H9 (cell line): ENCODE measurements around the gene PIN4. TPM values are rescaled to one million over a fixed set of nuclear protein-coding genes. Genes with fewer than 3 reads are reported as not detected.

Source experiments
- DNase-seq: peaks from one replicate; pipeline ENCODE4 v3.0.0-alpha.2; 2017
- H2AFZ ChIP-seq: one replicate; pipeline ENCODE4 v1.6.1; 2013; ENCODE audit warnings: mild to moderate bottlenecking, low read length, control low read depth, moderate library complexity
- H2AK5ac ChIP-seq: 2 replicates; pipeline ENCODE4 v1.6.1; 2013; ENCODE audit warnings: low read length, control low read depth, mixed read lengths; ENCODE audit not compliant: insufficient read length
- H2BK120ac ChIP-seq: one replicate; pipeline ENCODE4 v1.6.1; 2013; ENCODE audit warnings: low read depth, mild to moderate bottlenecking, low read length, control low read depth, inconsistent platforms; ENCODE audit not compliant: poor library complexity, severe bottlenecking
- H2BK12ac ChIP-seq: 2 replicates; pipeline ENCODE4 v1.6.1; 2013; ENCODE audit warnings: low read length, control low read depth, mixed read lengths, low read depth; ENCODE audit not compliant: insufficient read length
- H2BK15ac ChIP-seq: 2 replicates; pipeline ENCODE4 v1.6.1; 2013; ENCODE audit warnings: low read depth, low read length, control low read depth
- H2BK20ac ChIP-seq: one replicate; pipeline ENCODE4 v1.6.1; 2013; ENCODE audit warnings: low read depth, mild to moderate bottlenecking, low read length, control low read depth, inconsistent platforms; ENCODE audit not compliant: poor library complexity, severe bottlenecking
- H2BK5ac ChIP-seq: 2 replicates; pipeline ENCODE4 v1.6.1; 2013; ENCODE audit warnings: low read length, control low read depth, mixed read lengths; ENCODE audit not compliant: insufficient read length
- H3K14ac ChIP-seq: 2 replicates; pipeline ENCODE4 v1.6.1; 2013; ENCODE audit warnings: low read length, control low read depth; ENCODE audit not compliant: insufficient read depth
- H3K18ac ChIP-seq: 2 replicates; pipeline ENCODE4 v1.6.1; 2013; ENCODE audit warnings: low read depth, mild to moderate bottlenecking, mixed read lengths, low read length, control low read depth; ENCODE audit not compliant: insufficient read length
- H3K23ac ChIP-seq: 2 replicates; pipeline ENCODE4 v1.6.1; 2013; ENCODE audit warnings: low read length, control low read depth, mixed read lengths, low read depth; ENCODE audit not compliant: insufficient read length
- H3K23me2 ChIP-seq: 2 replicates; pipeline ENCODE4 v1.6.1; 2013; ENCODE audit warnings: low read depth, mild to moderate bottlenecking, mixed read lengths, low read length, control low read depth; ENCODE audit not compliant: insufficient read length, poor library complexity, severe bottlenecking
- H3K27ac ChIP-seq: 2 replicates; pipeline ENCODE4 v1.5.1; 2013; ENCODE audit warnings: low read length, control low read depth, mixed read lengths, low read depth; ENCODE audit not compliant: insufficient read length
- H3K27me3 ChIP-seq: 2 replicates; pipeline ENCODE4 v1.6.1; 2013; ENCODE audit warnings: low read length, control low read depth, inconsistent platforms; ENCODE audit not compliant: insufficient read depth
- H3K4ac ChIP-seq: 2 replicates; pipeline ENCODE4 v1.6.1; 2013; ENCODE audit warnings: low read depth, mild to moderate bottlenecking, control low read depth, inconsistent platforms, low read length, moderate library complexity
- H3K4me1 ChIP-seq: 2 replicates; pipeline ENCODE4 v1.6.1; 2013; ENCODE audit warnings: low read length, control low read depth, inconsistent platforms; ENCODE audit not compliant: insufficient read depth
- H3K4me2 ChIP-seq: 2 replicates; pipeline ENCODE4 v1.6.1; 2013; ENCODE audit warnings: low read length, control low read depth, mixed read lengths; ENCODE audit not compliant: insufficient read length, insufficient read depth
- H3K56ac ChIP-seq: 2 replicates; pipeline ENCODE4 v1.6.1; 2013; ENCODE audit warnings: low read depth, mild to moderate bottlenecking, mixed read lengths, low read length, control low read depth; ENCODE audit not compliant: insufficient read length
- H3K79me1 ChIP-seq: 2 replicates; pipeline ENCODE4 v1.6.1; 2013; ENCODE audit warnings: low read depth, mild to moderate bottlenecking, moderate library complexity, low read length, control low read depth, inconsistent platforms; ENCODE audit not compliant: insufficient read depth, poor library complexity, severe bottlenecking
- H3K79me2 ChIP-seq: 2 replicates; pipeline ENCODE4 v1.6.1; 2013; ENCODE audit warnings: low read length, control low read depth, inconsistent platforms; ENCODE audit not compliant: insufficient read depth
- H3K9ac ChIP-seq: 2 replicates; pipeline ENCODE4 v1.6.1; 2013; ENCODE audit warnings: low read length, control low read depth, mixed read lengths; ENCODE audit not compliant: insufficient read length; ENCODE audit errors: extremely low read depth
- H3K9me3 ChIP-seq: one replicate; pipeline ENCODE4 v1.6.1; 2013; ENCODE audit warnings: low read depth, low read length, inconsistent platforms; ENCODE audit not compliant: control insufficient read depth
- H3T11ph ChIP-seq: one replicate; pipeline ENCODE4 v1.6.1; 2013; ENCODE audit warnings: mild to moderate bottlenecking, low read length, control low read depth, inconsistent platforms
- H4K20me1 ChIP-seq: one replicate; pipeline ENCODE4 v1.6.1; 2013; ENCODE audit not compliant: control insufficient read depth, insufficient read length, insufficient read depth
- H4K5ac ChIP-seq: 2 replicates; pipeline ENCODE4 v1.6.1; 2013; ENCODE audit warnings: low read depth, mild to moderate bottlenecking, mixed read lengths, low read length, control low read depth; ENCODE audit not compliant: insufficient read length
- H4K8ac ChIP-seq: replicated peaks from 2 replicates; pipeline ENCODE4 v1.6.1; 2013; ENCODE audit warnings: low read length, control low read depth, mixed read lengths, low read depth; ENCODE audit not compliant: insufficient read length
- H4K91ac ChIP-seq: 2 replicates; pipeline ENCODE4 v1.6.1; 2013; ENCODE audit warnings: low read depth, mild to moderate bottlenecking, moderate library complexity, mixed read lengths, low read length, control low read depth; ENCODE audit not compliant: insufficient read length
- H3K27ac Mint-ChIP-seq, 3 experiments: 2 replicates in 2 of 3; 3 replicates in 1 of 3; pipeline ENCODE4 v1.8.0; 2020 to 2021; ENCODE audit warnings: mixed read lengths in 3 of 3, mild to moderate bottlenecking in 1 of 3, moderate library complexity in 1 of 3
- H3K27me3 Mint-ChIP-seq: 2 replicates; pipeline ENCODE4 v1.8.0; 2021; ENCODE audit warnings: low read depth, mild to moderate bottlenecking, moderate library complexity, mixed read lengths
- H3K36me3 Mint-ChIP-seq, 3 experiments: 2 replicates in 2 of 3; 3 replicates in 1 of 3; pipeline ENCODE4 v1.8.0; 2020 to 2021; ENCODE audit warnings: low read depth in 3 of 3, mixed read lengths in 3 of 3; ENCODE audit not compliant: insufficient read depth in 1 of 3
- H3K4me1 Mint-ChIP-seq, 2 experiments: 2 replicates each; pipeline ENCODE4 v1.8.0; 2020; ENCODE audit warnings: mixed read lengths in 2 of 2
- H3K4me3 Mint-ChIP-seq, 2 experiments: 2 replicates in 1 of 2; 3 replicates in 1 of 2; pipeline ENCODE4 v1.8.0; 2020 to 2021; ENCODE audit warnings: mild to moderate bottlenecking in 2 of 2, mixed read lengths in 2 of 2, moderate library complexity in 1 of 2
- H3K9me3 Mint-ChIP-seq, 2 experiments: 2 replicates in 1 of 2; 3 replicates in 1 of 2; pipeline ENCODE4 v1.8.0; 2020; ENCODE audit warnings: mild to moderate bottlenecking in 2 of 2, mixed read lengths in 2 of 2, moderate library complexity in 1 of 2
- CTCF ChIP-seq: fragments of 200-600 bp; sonication (generic); conservative IDR thresholded peaks from 3 replicates; pipeline ENCODE4 v1.8.0; 2021; ENCODE audit warnings: antibody characterized with exemption, mild to moderate bottlenecking
- WGBS: extraction: QIAGEN DNeasy Blood & Tissue Kit; methylation state at CpG from one replicate; pipeline ENCODE4 v1.1.7; 2013; ENCODE audit warnings: missing lambda C conversion rate, low lambda C conversion rate, mixed read lengths; ENCODE audit not compliant: insufficient read length; ENCODE audit errors: extremely low coverage; 5-methylcytosine and 5-hydroxymethylcytosine counted together
- total RNA-seq: library from RNA; stranded (reverse); gene quantifications from 2 replicates; pipeline ENCODE4 v1.2.1, GENCODE V29; 2021

Gene PIN4
- total RNA-seq, 1 experiment from 2014 or later: 16.3 TPM

- WGBS: no CpG with 5 or more reads among the region's 2 CpGs
Measured at GRCh38 chrX:72176981-72177380, 4.6 kb upstream of the PIN4 start.

More at GRCh38 chrX:72176981-72177380, 4.6 kb upstream of the PIN4 start:
- Histone ChIP-seq H3T11ph (no peak overlapping the region), H2AFZ (no peak overlapping the region), H3K9me3 (peaks cover 23% of the 10 kb centered on the region), H3K4me2 (no peak overlapping the region), H2BK20ac (no peak overlapping the region), H3K23me2 (no peaks in the 10 kb centered on the region), H3K4ac (no peak overlapping the region), H3K27ac (no peak overlapping the region), H3K18ac (no peak overlapping the region), H4K91ac (no peak overlapping the region), H3K14ac (no peak overlapping the region), H3K56ac (no peak overlapping the region), H3K23ac (no peak overlapping the region), H3K27me3 (no peaks in the 10 kb centered on the region), H4K5ac (no peak overlapping the region), H3K79me2 (no peaks in the 10 kb centered on the region; the same call in 1 of the 2 replicates), H2BK15ac (no peak overlapping the region), H2BK5ac (no peak overlapping the region), H2BK120ac (no peak overlapping the region), H4K20me1 (peaks cover 1% of the 10 kb centered on the region), H2BK12ac (no peak overlapping the region), H4K8ac (no peak overlapping the region), H3K79me1 (no peaks in the 10 kb centered on the region), H3K9ac (no peak overlapping the region), H3K4me1 (no peaks in the 10 kb centered on the region), H2AK5ac (no peak overlapping the region)
- DNase-seq: no peak
- Mint-ChIP-seq H3K4me1 (peaks cover 0 to 5% of the 10 kb centered on the region in 2 experiments; a peak in 1 of 4 replicates), H3K9me3 (peaks cover 40 to 50% of the 10 kb centered on the region in 2 experiments), H3K4me3 (no peak overlapping the region), H3K27me3 (peaks cover 16% of the 10 kb centered on the region), H3K36me3 (peaks cover 0 to 3% (median 2%) of the 10 kb centered on the region in 3 experiments; a peak in 2 of 7 replicates), H3K27ac (no peak overlapping the region)
- no peak for TF ChIP-seq CTCF
